Psoas muscle (tissue), 8 donors: Measurements from ENCODE around the gene CHRND. TPM values are rescaled to one million over a fixed set of nuclear protein-coding genes. Genes with fewer than 3 reads are reported as not detected.

Experiments
- ATAC-seq, 4 donors: fragments of 200-7000 bp; cut with Tn5 transposase; one replicate each; pipeline ENCODE4 v1.9.1; 2020; ENCODE audit warnings: moderate library complexity in 3 of 4, mild to moderate bottlenecking in 2 of 4
- DNase-seq, 2 donors: peaks; one replicate each; pipeline ENCODE4 v3.0.0-alpha.2; 2020
- H3K27ac ChIP-seq: fragments of 200-600 bp; one replicate; pipeline ENCODE4 v1.8.0; 2022
- H3K27me3 ChIP-seq, 3 donors: fragments of 200-600 bp in 1 of 3; one replicate each; pipeline versions ENCODE4 v1.6.1 to v1.8.0; 2013 to 2022; ENCODE audit warnings: low read length in 2 of 3, mild to moderate bottlenecking in 2 of 3, moderate library complexity in 1 of 3; ENCODE audit not compliant: insufficient read depth in 3 of 3
- H3K36me3 ChIP-seq, 2 donors: fragments of 200-600 bp in 1 of 2; one replicate each; pipeline versions ENCODE4 v1.6.1 to v1.8.0; 2013 to 2022; ENCODE audit warnings: low read depth in 1 of 2, mild to moderate bottlenecking in 1 of 2, moderate library complexity in 1 of 2; ENCODE audit not compliant: insufficient read depth in 1 of 2
- H3K4me1 ChIP-seq: fragments of 200-600 bp; one replicate; pipeline ENCODE4 v1.8.0; 2022
- H3K4me3 ChIP-seq: fragments of 200-600 bp; one replicate; pipeline ENCODE4 v1.8.0; 2022; ENCODE audit warnings: mild to moderate bottlenecking
- H3K9me3 ChIP-seq: fragments of 200-600 bp; one replicate; pipeline ENCODE4 v1.8.0; 2022
- CTCF ChIP-seq: fragments of 200-600 bp; IDR thresholded peaks from one replicate; pipeline ENCODE4 v1.8.0; 2022; ENCODE audit warnings: antibody characterized with exemption
- WGBS, 3 donors: extraction: QIAGEN DNeasy Blood & Tissue Kit; methylation state at CpG; one replicate each; pipeline versions ENCODE4 v1.1.6 to v1.1.7; 2013; 5-methylcytosine and 5-hydroxymethylcytosine counted together
- intact Hi-C, 2 donors: fragments of 100-400 bp; cut with DNase I; formaldehyde crosslinking; loops; one replicate each; pipeline versions ENCODE4 v1.11.0 to v1.14.2; 2022
- polyA plus RNA-seq, 3 donors: library from polyadenylated mRNA; stranded (reverse); fragments of 200-250 nt; gene quantifications; one replicate each; pipeline ENCODE4 v1.2.3, GENCODE V29; 2013
- total RNA-seq, 4 donors: library from RNA; stranded (reverse); fragmentation: NEBNext Ultra II Directional in 2 of 4; extraction: Animal tissue kit (Norgen Biotek cat#: 25700) in 2 of 4; gene quantifications; one replicate each; pipeline versions ENCODE4 v1.2.1 to v1.2.4, GENCODE V29; 2021 to 2023
- donor health status: healthy with polysubstance abuse.
- donor health status: DM: no; HTN: no; CAD: no; lungs with moderate emphysema.
- donor health status: Bipolar disorder and iron deficiency.
- donor health status: healthy.
- donor health status: DM: yes; HTN: yes; CAD: no.
- donor health status: DM: no; HTN: no; CAD: no.
- donor health status: DM: no; HTN: no; CAD: no.
- donor health status: DM: yes; HTN: yes; CAD: no.

The CHRND gene
- total and polyA plus RNA-seq, 7 donors = 6.5 to 300 (median 58.8) TPM

- Histone ChIP-seq H3K4me3 (peak overlapping the region; percentile 67), H3K9me3 (no peaks in the 10 kb centered on the region), H3K27me3 (no peaks in the 10 kb centered on the region), H3K36me3 (peaks cover 0 to 33% of the 10 kb centered on the region in 2 donors), H3K4me1 (peaks cover 26% of the 10 kb centered on the region), H3K27ac (peak overlapping the region; percentile 92)
- WGBS, 3 donors = 33 to 81% (median 44%) methylated on average over 2 of the region's 2 CpGs
- intact Hi-C loops = no loop called here
- DNase-seq (no peak), ATAC-seq (peak in 3 of 4 donors; percentile 25 to 57 (median 41))
- no peak for TF ChIP-seq CTCF
Observed at GRCh38 chr2:232576995-232577394, 51.0 kb downstream of the CHRND start.

GRCh38 chr2:232577841-232578240 lies 51.9 kb downstream of the CHRND start:
- H3K4me1 ChIP-seq = peaks cover 24% of the 10 kb centered on the region
- peak overlapping the region; percentile 92 for H3K27ac ChIP-seq
- peaks cover 0 to 33% of the 10 kb centered on the region in 2 donors for H3K36me3 ChIP-seq
- no peaks in the 10 kb centered on the region for H3K9me3 ChIP-seq
- intact Hi-C loops = no loop called here
- DNase-seq (no peak), ATAC-seq (peak in 2 of 4 donors; percentile 20 to 56)
- TF ChIP-seq CTCF = no peak
- peak overlapping the region; percentile 67 for H3K4me3 ChIP-seq
- 42 to 77% (median 44%) methylated on average over 2 of the region's 2 CpGs for WGBS, 3 donors
- no peaks in the 10 kb centered on the region for H3K27me3 ChIP-seq

- intact Hi-C loops = no loop called here
- ATAC-seq (no peak), DNase-seq (no peak)
- H3K27ac ChIP-seq = peak overlapping the region; percentile 92
- H3K4me3 ChIP-seq = peak overlapping the region; percentile 67
- 60 to 90% (median 63%) methylated on average over 2 of the region's 2 CpGs for WGBS, 3 donors
- no peaks in the 10 kb centered on the region for H3K9me3 ChIP-seq
- peaks cover 18% of the 10 kb centered on the region for H3K4me1 ChIP-seq
- no peak for TF ChIP-seq CTCF
- no peaks in the 10 kb centered on the region for H3K27me3 ChIP-seq
- H3K36me3 ChIP-seq = peaks cover 0 to 40% of the 10 kb centered on the region in 2 donors
Observed at GRCh38 chr2:232578626-232579025, 52.7 kb downstream of the CHRND start.

GRCh38 chr2:232580648-232580981 lies 54.7 kb downstream of the CHRND start:
- Histone ChIP-seq H3K36me3 (peaks cover 0 to 48% of the 10 kb centered on the region in 2 donors), H3K4me1 (peaks cover 12% of the 10 kb centered on the region), H3K27ac (peak overlapping the region; percentile 30), H3K27me3 (no peaks in the 10 kb centered on the region), H3K9me3 (no peaks in the 10 kb centered on the region), H3K4me3 (no peak overlapping the region)
- no peak for DNase-seq
- no peak for TF ChIP-seq CTCF
- no peak for ATAC-seq
- WGBS, 3 donors = 96% methylated on average over 6 of the region's 6 CpGs
- intact Hi-C loops = no loop called here

GRCh38 chr2:232581725-232582124 lies 55.8 kb downstream of the CHRND start:
- Histone ChIP-seq H3K27ac (peak overlapping the region; percentile 50), H3K36me3 (peaks cover 0 to 48% of the 10 kb centered on the region in 2 donors), H3K9me3 (no peaks in the 10 kb centered on the region), H3K4me3 (no peak overlapping the region), H3K27me3 (no peaks in the 10 kb centered on the region), H3K4me1 (peaks cover 9% of the 10 kb centered on the region)
- intact Hi-C loops = no loop called here
- DNase-seq (no peak), ATAC-seq (no peak)
- no peak for TF ChIP-seq CTCF
